Parathyroid adenoma (tissue), 2 donors: ENCODE data around the gene NARS2.

Source experiments
- H2AFZ ChIP-seq: fragments of 300-600 bp; sonication (generic); one replicate; pipeline ENCODE4 v1.7.0; 2017; ENCODE audit warnings: antibody characterized with exemption, mild to moderate bottlenecking
- H3K27ac ChIP-seq: fragments of 300-600 bp; sonication (generic); one replicate; pipeline ENCODE4 v1.7.0; 2017
- H3K27me3 ChIP-seq: fragments of 300-600 bp; sonication (generic); one replicate; pipeline ENCODE4 v1.7.0; 2017; ENCODE audit warnings: low read length; ENCODE audit not compliant: control insufficient read depth, insufficient read depth
- H3K36me3 ChIP-seq: fragments of 300-600 bp; sonication (generic); one replicate; pipeline ENCODE4 v1.7.0; 2017; ENCODE audit warnings: low read length; ENCODE audit not compliant: control insufficient read depth, insufficient read depth
- H3K4me1 ChIP-seq: fragments of 300-600 bp; sonication (generic); one replicate; pipeline ENCODE4 v1.7.0; 2017; ENCODE audit warnings: control low read depth
- H3K4me2 ChIP-seq: fragments of 300-600 bp; sonication (generic); one replicate; pipeline ENCODE4 v1.7.0; 2017; ENCODE audit warnings: low read length
- H3K4me3 ChIP-seq: fragments of 300-600 bp; sonication (generic); one replicate; pipeline ENCODE4 v1.7.0; 2017; ENCODE audit warnings: low read depth, low read length
- H3K79me2 ChIP-seq: fragments of 300-600 bp; sonication (generic); one replicate; pipeline ENCODE4 v1.7.0; 2017; ENCODE audit warnings: control low read depth
- H3K9ac ChIP-seq: fragments of 300-600 bp; sonication (generic); one replicate; pipeline ENCODE4 v1.7.0; 2017; ENCODE audit warnings: mild to moderate bottlenecking
- H3K9me3 ChIP-seq: fragments of 300-600 bp; sonication (generic); one replicate; pipeline ENCODE4 v1.7.0; 2017; ENCODE audit warnings: low read length; ENCODE audit not compliant: control insufficient read depth
- TF ChIP-seq, protein P1 (sequence below): fragments of 300-600 bp; sonication (generic); IDR thresholded peaks from one replicate; pipeline ENCODE4 v1.7.0; 2017; ENCODE audit warnings: antibody characterized with exemption, mild to moderate bottlenecking
- donor health status: primary hyperparathyroidism.

NARS2 gene

DNA sequence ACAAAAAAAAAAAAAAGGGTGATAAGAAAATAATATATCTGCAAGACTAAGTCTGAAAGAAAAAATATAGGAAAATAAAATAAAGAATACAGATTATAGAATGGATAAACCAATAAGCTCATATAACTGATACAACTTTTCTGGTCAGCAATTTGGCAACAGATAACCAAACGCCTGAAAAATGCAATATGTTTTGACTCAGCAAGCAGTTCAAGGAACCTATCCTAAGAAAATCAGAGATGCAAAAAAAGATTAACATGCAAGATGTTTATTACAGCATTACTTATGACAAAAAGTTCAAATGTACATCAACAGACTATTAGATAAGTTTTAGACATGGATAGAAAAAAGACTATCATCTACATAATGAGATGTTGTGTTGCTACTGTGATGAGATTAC is 129.9 kb downstream of the NARS2 start:
- no peak overlapping the region for H3K4me3 ChIP-seq
- no peak overlapping the region for H3K4me2 ChIP-seq

DNA sequence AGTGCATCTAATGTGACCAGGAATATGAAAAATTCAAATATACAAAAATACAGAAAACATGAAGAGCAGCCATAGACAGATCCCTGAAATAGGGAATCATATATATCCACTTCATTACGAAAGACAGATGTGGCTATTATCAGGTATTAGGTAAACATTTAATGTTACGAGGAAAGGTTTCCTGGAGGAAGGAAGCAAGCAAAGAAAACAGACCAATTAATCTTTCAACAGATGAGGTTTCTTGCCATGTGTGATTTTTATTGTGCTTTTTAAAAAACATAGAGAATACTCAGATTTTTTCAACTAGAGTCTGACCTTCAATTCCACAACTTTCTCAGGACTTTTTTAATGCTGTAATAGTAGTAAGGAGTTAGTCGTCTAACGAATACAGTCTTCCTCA is 132.7 kb downstream of the NARS2 start:
- TF ChIP-seq, protein P1, sequence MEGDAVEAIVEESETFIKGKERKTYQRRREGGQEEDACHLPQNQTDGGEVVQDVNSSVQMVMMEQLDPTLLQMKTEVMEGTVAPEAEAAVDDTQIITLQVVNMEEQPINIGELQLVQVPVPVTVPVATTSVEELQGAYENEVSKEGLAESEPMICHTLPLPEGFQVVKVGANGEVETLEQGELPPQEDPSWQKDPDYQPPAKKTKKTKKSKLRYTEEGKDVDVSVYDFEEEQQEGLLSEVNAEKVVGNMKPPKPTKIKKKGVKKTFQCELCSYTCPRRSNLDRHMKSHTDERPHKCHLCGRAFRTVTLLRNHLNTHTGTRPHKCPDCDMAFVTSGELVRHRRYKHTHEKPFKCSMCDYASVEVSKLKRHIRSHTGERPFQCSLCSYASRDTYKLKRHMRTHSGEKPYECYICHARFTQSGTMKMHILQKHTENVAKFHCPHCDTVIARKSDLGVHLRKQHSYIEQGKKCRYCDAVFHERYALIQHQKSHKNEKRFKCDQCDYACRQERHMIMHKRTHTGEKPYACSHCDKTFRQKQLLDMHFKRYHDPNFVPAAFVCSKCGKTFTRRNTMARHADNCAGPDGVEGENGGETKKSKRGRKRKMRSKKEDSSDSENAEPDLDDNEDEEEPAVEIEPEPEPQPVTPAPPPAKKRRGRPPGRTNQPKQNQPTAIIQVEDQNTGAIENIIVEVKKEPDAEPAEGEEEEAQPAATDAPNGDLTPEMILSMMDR = no peak
- no peaks in the 10 kb centered on the region for H3K36me3 ChIP-seq
- H2AFZ ChIP-seq = no peak overlapping the region

More for the DNA sequence above, 129.9 kb downstream of the NARS2 start:
- Histone ChIP-seq H3K4me1 (no peaks in the 10 kb centered on the region), H3K79me2 (no peaks in the 10 kb centered on the region), H3K9ac (no peak overlapping the region), H3K36me3 (no peaks in the 10 kb centered on the region), H3K27ac (no peak overlapping the region), H2AFZ (no peak overlapping the region), H3K27me3 (no peaks in the 10 kb centered on the region), H3K9me3 (no peaks in the 10 kb centered on the region)
- TF ChIP-seq, protein P1 = no peak

DNA sequence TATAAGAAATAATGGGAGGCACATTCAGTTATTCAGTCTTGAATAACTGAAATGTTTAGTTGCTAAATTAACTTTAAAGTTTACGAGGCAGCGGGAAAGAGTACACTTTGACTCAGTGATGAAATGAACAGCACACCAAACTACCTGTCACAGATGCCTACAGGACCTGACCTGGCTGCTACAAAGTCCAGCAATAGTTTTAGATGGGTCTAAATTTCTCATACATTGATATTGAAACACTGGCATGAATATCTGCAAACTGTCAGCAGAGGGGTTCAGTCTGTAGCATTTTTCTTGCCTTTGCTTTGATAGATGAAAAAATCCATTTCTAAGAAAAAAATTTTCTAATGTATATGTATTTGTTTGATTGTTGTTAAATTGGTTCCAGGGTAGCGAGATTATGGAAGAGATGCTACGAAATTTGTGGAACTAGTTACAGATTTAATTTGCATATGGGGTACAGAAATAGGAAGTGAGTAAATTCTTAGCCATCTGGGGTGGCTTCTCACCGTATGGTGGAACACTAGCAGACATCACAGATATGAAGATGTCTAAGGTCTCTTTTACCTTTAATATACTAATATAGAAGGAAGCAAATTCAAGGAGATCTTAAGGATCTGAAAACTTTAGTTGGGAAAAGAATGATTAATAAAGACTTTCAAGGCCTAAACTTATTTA is 136.2 kb downstream of the NARS2 start:
- H3K4me3 ChIP-seq = no peak overlapping the region
- H3K9me3 ChIP-seq = no peaks in the 10 kb centered on the region
- no peak overlapping the region for H3K4me2 ChIP-seq
- no peaks in the 10 kb centered on the region for H3K79me2 ChIP-seq
- H3K27ac ChIP-seq = no peak overlapping the region
- H3K36me3 ChIP-seq = no peaks in the 10 kb centered on the region
- TF ChIP-seq, protein P1 = no peak
- H3K27me3 ChIP-seq = no peaks in the 10 kb centered on the region
- no peaks in the 10 kb centered on the region for H3K4me1 ChIP-seq
- H3K9ac ChIP-seq = no peak overlapping the region
- H2AFZ ChIP-seq = no peak overlapping the region

More for the DNA sequence above, 132.7 kb downstream of the NARS2 start:
- Histone ChIP-seq H3K27me3 (no peaks in the 10 kb centered on the region), H3K4me1 (no peaks in the 10 kb centered on the region), H3K4me3 (no peak overlapping the region), H3K79me2 (no peaks in the 10 kb centered on the region), H3K9me3 (no peaks in the 10 kb centered on the region), H3K27ac (no peak overlapping the region), H3K4me2 (no peak overlapping the region), H3K9ac (no peak overlapping the region)

DNA sequence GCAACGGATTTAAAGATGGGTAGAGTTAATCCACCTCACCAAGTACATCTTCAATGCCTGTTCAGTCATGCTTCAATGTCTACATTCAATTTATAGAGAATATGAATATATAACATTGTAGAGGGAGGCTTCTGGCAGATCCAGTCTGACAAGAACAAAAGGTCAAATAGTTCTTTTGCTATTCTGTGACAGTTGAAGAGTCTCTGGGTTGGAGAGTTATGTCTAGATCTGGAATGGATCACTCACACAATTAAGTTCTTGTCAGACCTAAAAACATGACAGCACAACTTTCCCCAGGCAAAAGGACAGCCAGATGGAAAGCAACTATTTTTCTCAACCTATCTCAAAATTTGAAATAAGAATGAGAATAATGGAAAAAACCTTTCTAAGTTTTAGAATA is 141.7 kb downstream of the NARS2 start:
- Histone ChIP-seq H3K36me3 (no peaks in the 10 kb centered on the region), H3K9ac (no peak overlapping the region), H3K27me3 (no peaks in the 10 kb centered on the region), H3K27ac (no peak overlapping the region), H3K9me3 (no peaks in the 10 kb centered on the region), H3K79me2 (no peaks in the 10 kb centered on the region), H3K4me3 (no peak overlapping the region), H2AFZ (no peak overlapping the region), H3K4me2 (no peak overlapping the region), H3K4me1 (no peaks in the 10 kb centered on the region)
- TF ChIP-seq, protein P1 = no peak

DNA sequence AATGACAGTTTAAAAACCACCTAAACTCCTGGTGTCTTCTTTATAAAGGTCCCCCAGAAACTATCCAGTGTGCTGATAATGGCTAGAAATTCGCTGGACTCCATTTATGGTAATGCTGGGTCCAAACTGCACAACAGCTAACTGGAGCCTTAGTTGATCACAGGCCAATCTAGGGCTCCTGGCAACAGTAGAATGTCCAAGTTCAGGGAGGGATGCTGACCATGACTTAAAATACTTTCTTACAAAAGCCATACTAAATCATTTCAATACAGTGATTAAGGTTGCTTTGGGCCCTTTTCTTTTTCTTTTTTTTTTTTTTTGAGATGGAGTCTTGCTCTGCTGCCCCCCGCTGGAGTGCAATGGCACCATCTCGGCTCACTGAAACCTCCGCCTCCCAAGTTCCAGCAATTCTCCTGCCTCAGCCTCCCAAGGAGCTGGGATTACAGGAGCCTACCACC is 142.6 kb downstream of the NARS2 start:
- H3K4me3 ChIP-seq = no peak overlapping the region
- H3K27ac ChIP-seq = no peak overlapping the region
- no peaks in the 10 kb centered on the region for H3K9me3 ChIP-seq
- no peaks in the 10 kb centered on the region for H3K79me2 ChIP-seq
- no peak overlapping the region for H3K4me2 ChIP-seq
- no peaks in the 10 kb centered on the region for H3K27me3 ChIP-seq
- no peak overlapping the region for H3K9ac ChIP-seq
- no peak overlapping the region for H2AFZ ChIP-seq
- no peaks in the 10 kb centered on the region for H3K36me3 ChIP-seq
- TF ChIP-seq, protein P1 = peak; percentile 32
- H3K4me1 ChIP-seq = no peaks in the 10 kb centered on the region
